ENCODE data around the gene PCNX2. TPM values are rescaled to one million over a fixed set of nuclear protein-coding genes. Genes with fewer than 3 reads are reported as not detected.

The PCNX2 gene
- total and polyA plus RNA-seq, 2 of the 13 experiments (the other 11 are each of a cell fraction or from before 2014, with no cell fraction given), result 0.11 to 0.42 TPM

DNA sequence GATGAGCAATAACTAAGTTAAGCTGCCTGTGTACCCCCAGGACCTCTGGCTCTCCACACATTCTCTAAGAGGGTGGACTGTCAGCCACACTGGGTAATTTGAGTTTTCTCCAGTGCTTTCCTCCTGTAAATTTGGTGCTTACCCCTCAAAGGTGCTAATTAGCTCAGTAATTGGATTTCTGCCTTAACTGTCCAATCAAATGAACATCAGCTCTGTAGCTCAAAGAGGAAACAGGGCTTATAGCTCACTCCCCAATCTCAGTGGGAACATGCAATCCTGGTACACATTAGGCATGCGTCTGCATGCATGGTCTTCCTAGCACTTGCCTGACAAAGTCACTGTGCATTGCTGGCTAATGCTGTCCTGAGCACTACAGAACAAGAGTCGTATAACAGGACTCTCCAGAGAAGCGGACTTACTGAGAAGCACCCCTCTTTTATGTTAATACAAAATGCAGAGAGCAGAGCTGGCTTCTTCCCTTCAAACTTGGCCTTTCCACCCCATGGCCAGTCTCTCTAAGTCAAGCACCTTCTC lies 235.0 kb downstream of the PCNX2 start:
- no peak for DNase-seq (ENCODE audit: low spot score)
- Histone ChIP-seq H3K9me3 (ENCODE audit: low read length) (no peaks in the 10 kb centered on the region), H3K4me3 (replicated peaks in 1 of 3; ENCODE audit: insufficient read depth in 1 of 3, low read depth in 2 of 3, low read length in 3 of 3) (no peak overlapping the region), H3K27me3 (ENCODE audit: control insufficient read depth in 1 of 2, insufficient read depth in 2 of 2, low read length in 2 of 2) (no peaks in the 10 kb centered on the region), H2AFZ (ENCODE audit: low read length) (no peak overlapping the region), H3K4me1 (ENCODE audit: insufficient read depth, low read length) (no peaks in the 10 kb centered on the region), H3K27ac (ENCODE audit: extremely low read length, insufficient read depth, low read length) (no peak overlapping the region), H4K20me1 (ENCODE audit: insufficient read depth, low read length) (no peaks in the 10 kb centered on the region), H3K79me2 (ENCODE audit: insufficient read depth, low read length) (no peaks in the 10 kb centered on the region), H3K36me3 (replicated peaks in 1 of 2; ENCODE audit: control insufficient read depth in 1 of 2, insufficient read depth in 2 of 2, low read length in 2 of 2) (no peaks in the 10 kb centered on the region), H3K9ac (ENCODE audit: insufficient read depth, low read depth, low read length) (no peak overlapping the region), H3K4me2 (ENCODE audit: low read depth, low read length) (no peak overlapping the region)
- no peak for ATAC-seq
- FAIRE-seq, result no peak
- CTCF ChIA-PET (ENCODE audit: low intra/inter-chr PET ratio, low total read pairs), result no interaction called here
- in situ Hi-C loops (cut with HindIII; ENCODE audit: extremely low pct_ligation_motif_present, low pct_unique_long_range_greater_than_20kb), result no loop called here
- intact Hi-C loops (cut with micrococcal nuclease; ENCODE audit: unreplicated experiment), result no loop called here
- BruUV-seq (replicated peaks), result no TSS peak
- POLR2A ChIA-PET, result no interaction called here
- WGBS (ENCODE audit: low lambda C conversion rate), result 7% methylated on average over 2 of the region's 3 CpGs
- TF ChIP-seq, protein P1, sequence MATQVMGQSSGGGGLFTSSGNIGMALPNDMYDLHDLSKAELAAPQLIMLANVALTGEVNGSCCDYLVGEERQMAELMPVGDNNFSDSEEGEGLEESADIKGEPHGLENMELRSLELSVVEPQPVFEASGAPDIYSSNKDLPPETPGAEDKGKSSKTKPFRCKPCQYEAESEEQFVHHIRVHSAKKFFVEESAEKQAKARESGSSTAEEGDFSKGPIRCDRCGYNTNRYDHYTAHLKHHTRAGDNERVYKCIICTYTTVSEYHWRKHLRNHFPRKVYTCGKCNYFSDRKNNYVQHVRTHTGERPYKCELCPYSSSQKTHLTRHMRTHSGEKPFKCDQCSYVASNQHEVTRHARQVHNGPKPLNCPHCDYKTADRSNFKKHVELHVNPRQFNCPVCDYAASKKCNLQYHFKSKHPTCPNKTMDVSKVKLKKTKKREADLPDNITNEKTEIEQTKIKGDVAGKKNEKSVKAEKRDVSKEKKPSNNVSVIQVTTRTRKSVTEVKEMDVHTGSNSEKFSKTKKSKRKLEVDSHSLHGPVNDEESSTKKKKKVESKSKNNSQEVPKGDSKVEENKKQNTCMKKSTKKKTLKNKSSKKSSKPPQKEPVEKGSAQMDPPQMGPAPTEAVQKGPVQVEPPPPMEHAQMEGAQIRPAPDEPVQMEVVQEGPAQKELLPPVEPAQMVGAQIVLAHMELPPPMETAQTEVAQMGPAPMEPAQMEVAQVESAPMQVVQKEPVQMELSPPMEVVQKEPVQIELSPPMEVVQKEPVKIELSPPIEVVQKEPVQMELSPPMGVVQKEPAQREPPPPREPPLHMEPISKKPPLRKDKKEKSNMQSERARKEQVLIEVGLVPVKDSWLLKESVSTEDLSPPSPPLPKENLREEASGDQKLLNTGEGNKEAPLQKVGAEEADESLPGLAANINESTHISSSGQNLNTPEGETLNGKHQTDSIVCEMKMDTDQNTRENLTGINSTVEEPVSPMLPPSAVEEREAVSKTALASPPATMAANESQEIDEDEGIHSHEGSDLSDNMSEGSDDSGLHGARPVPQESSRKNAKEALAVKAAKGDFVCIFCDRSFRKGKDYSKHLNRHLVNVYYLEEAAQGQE (IDR thresholded peaks at IDR 0.05; ENCODE audit: borderline replicate concordance in 1 of 2, low read depth in 1 of 2, low read length in 2 of 2), result no peak
- TF ChIP-seq, protein P2, sequence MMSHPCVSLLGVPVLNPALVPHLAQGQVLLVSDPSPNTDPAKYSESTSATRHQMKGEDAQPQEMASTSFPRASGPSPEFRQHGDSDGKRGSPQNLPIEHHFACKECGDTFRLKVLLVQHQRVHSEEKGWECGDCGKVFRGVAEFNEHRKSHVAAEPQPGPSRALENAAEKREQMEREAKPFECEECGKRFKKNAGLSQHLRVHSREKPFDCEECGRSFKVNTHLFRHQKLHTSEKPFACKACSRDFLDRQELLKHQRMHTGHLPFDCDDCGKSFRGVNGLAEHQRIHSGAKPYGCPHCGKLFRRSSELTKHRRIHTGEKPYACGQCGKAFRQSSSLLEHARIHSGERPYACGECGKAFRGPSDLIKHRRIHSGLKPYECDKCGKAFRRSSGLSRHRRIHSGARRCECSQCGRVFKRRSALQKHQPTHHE (CRISPR knock-in tag; IDR thresholded peaks at IDR 0.05; ENCODE audit: borderline replicate concordance), result no peak
- no peak for TF ChIP-seq ZNF331 (CRISPR knock-in tag; IDR thresholded peaks at IDR 0.05)
- TF ChIP-seq TP53 (CRISPR knock-in tag; conservative IDR thresholded peaks at IDR 0.05), result no peak
- TF ChIP-seq PLRG1 (conservative IDR thresholded peaks at IDR 0.05), result no peak
- TF ChIP-seq RORA (CRISPR knock-in tag; IDR thresholded peaks at IDR 0.05), result no peak
- no peak for TF ChIP-seq ATM (IDR thresholded peaks at IDR 0.05; ENCODE audit: borderline replicate concordance)
- TF ChIP-seq, protein P3, sequence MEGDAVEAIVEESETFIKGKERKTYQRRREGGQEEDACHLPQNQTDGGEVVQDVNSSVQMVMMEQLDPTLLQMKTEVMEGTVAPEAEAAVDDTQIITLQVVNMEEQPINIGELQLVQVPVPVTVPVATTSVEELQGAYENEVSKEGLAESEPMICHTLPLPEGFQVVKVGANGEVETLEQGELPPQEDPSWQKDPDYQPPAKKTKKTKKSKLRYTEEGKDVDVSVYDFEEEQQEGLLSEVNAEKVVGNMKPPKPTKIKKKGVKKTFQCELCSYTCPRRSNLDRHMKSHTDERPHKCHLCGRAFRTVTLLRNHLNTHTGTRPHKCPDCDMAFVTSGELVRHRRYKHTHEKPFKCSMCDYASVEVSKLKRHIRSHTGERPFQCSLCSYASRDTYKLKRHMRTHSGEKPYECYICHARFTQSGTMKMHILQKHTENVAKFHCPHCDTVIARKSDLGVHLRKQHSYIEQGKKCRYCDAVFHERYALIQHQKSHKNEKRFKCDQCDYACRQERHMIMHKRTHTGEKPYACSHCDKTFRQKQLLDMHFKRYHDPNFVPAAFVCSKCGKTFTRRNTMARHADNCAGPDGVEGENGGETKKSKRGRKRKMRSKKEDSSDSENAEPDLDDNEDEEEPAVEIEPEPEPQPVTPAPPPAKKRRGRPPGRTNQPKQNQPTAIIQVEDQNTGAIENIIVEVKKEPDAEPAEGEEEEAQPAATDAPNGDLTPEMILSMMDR (CRISPR knock-in tag; IDR thresholded peaks at IDR 0.05), result no peak
- TF ChIP-seq NR3C1 (CRISPR knock-in tag; IDR thresholded peaks at IDR 0.05), result no peak
- TF ChIP-seq, protein P4, sequence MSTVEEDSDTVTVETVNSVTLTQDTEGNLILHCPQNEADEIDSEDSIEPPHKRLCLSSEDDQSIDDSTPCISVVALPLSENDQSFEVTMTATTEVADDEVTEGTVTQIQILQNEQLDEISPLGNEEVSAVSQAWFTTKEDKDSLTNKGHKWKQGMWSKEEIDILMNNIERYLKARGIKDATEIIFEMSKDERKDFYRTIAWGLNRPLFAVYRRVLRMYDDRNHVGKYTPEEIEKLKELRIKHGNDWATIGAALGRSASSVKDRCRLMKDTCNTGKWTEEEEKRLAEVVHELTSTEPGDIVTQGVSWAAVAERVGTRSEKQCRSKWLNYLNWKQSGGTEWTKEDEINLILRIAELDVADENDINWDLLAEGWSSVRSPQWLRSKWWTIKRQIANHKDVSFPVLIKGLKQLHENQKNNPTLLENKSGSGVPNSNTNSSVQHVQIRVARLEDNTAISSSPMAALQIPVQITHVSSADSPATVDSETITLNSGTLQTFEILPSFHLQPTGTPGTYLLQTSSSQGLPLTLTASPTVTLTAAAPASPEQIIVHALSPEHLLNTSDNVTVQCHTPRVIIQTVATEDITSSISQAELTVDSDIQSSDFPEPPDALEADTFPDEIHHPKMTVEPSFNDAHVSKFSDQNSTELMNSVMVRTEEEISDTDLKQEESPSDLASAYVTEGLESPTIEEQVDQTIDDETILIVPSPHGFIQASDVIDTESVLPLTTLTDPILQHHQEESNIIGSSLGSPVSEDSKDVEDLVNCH (CRISPR knock-in tag; IDR thresholded peaks at IDR 0.05), result no peak
- no peak for TF ChIP-seq TOE1 (CRISPR knock-in tag; IDR thresholded peaks at IDR 0.05)
- TF ChIP-seq, protein P5, sequence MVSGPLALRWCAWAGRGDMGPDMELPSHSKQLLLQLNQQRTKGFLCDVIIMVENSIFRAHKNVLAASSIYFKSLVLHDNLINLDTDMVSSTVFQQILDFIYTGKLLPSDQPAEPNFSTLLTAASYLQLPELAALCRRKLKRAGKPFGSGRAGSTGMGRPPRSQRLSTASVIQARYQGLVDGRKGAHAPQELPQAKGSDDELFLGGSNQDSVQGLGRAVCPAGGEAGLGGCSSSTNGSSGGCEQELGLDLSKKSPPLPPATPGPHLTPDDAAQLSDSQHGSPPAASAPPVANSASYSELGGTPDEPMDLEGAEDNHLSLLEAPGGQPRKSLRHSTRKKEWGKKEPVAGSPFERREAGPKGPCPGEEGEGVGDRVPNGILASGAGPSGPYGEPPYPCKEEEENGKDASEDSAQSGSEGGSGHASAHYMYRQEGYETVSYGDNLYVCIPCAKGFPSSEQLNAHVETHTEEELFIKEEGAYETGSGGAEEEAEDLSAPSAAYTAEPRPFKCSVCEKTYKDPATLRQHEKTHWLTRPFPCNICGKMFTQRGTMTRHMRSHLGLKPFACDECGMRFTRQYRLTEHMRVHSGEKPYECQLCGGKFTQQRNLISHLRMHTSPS (CRISPR knock-in tag; IDR thresholded peaks at IDR 0.05; ENCODE audit: low read depth), result no peak
- no peak for TF ChIP-seq CBX5 (CRISPR knock-in tag; IDR thresholded peaks at IDR 0.05; ENCODE audit: borderline replicate concordance)
- TF ChIP-seq MEF2D (CRISPR knock-in tag; IDR thresholded peaks at IDR 0.05), result no peak
